ACHN (cell line): Measurements from ENCODE around the gene LTBP4.
A peak's percentile ranks its signal among the peaks of the same experiment; 100 is the strongest.
"Not testable (repeated sequence)": the region's sequence is repeated elsewhere in the genome, so short reads cannot be mapped to it uniquely, and the experiment has no call there.

Experiments
- DNase-seq: peaks from one replicate; pipeline ENCODE4 v3.0.0-alpha.2; 2015
- in situ Hi-C: cut with HindIII; loops from 2 replicates; pipeline ENCODE4 v1.10.0; 2017; ENCODE audit warnings: low sequenced_read_pairs, low pct_ligation_motif_present, low pct_unique_long_range_greater_than_20kb

The LTBP4 gene

DNA sequence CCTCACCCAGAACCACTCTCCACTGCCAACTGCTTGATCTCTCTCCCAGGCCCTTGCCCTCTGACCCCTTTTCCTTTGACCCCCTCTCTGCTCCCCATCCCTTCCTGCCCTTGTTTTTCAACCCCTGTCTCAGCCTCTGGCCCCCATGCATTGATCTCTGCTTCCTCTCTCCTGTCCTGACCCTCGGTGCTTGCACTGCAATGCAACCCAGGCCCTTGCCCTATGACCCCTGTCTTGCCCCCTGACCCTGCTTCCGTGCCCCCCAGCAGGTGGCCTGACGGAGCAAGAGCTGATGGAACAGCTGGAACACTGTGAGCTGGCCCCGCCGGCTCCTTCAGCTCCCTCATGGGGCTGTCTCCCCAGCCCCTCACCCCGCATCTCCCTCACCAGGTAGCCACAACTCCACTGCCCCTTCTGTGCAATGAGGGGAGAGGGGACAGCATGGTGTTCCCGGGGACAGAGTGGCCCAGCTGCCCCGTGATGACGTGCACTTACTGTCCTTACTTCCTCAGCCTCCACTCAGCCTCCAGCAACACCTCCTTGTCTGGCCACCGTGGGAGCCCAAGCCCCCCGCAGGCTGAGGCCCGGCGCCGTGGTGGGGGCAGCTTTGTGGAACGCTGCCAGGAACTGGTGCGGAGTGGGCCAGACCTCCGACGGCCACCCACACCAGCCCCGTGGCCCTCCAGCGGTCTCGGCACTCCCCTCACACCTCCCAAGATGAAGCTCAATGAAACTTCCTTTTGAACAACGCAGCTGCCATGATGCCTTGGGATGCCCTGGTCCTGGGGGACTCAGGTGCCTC lies 10.5 kb upstream of the LTBP4 start:
- in situ Hi-C loops: no loop called here
- DNase-seq: no peak

DNA sequence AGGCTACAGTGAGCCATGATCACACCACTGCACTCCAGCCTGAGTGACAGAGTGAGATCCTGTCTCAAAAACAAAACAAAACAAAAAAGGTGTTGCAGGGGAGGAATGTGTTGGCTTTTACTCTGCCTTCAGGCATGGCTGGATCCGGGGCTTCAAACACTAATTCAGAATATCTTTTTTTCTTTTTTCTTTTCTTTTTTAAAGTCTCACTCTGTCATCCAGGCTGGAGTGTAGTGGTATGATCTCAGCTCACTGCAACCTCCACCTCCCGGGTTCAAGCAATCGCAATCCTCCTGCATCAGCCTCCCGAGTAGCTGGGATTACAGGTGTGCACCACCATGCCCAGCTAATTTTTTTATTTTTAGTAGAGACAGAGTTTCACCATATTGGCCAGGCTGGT lies 9.4 kb upstream of the LTBP4 start:
- in situ Hi-C loops, DNase-seq: not testable (repeated sequence)

DNA sequence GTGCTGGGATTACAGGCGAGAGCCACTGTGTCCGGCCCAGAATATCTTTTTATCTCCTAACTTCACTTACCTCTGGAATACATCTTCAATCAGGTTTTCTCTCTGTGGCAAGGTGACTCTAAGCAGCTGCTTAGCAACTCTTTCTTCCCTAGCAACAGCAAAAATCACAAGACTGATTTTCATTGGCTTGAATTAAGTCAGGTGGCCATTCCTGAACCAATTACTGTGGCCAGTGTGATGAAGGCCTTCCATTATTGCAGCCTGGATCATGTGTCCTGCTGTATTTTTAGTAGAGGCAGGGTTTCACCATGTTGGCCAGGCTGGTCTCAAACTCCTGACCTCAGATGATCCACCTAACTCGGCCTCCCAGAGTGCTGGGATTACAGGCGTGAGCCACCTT lies 9.0 kb upstream of the LTBP4 start:
- in situ Hi-C loops: no loop called here
- peak; percentile 63 for DNase-seq

DNA sequence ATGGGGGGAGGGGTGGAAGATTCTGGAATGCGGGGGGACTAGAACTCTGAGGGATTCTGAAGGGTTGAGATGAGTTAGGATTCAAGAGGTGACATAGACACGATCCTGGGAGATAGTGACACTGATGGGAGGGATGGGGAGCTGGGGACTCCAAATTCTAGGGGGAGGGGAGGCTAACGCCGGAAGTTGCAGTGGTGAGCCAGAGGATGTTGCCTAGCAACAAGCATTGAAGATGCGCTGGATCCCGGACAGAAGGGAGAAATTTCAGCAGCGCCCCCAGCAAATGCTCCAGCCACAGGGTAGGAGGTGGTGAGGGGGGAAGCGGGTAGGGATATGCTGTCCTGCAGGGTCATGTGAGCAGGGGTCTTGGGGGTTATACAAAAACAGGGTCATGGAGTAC lies 6.9 kb upstream of the LTBP4 start:
- DNase-seq: no peak
- in situ Hi-C loops: no loop called here

DNA sequence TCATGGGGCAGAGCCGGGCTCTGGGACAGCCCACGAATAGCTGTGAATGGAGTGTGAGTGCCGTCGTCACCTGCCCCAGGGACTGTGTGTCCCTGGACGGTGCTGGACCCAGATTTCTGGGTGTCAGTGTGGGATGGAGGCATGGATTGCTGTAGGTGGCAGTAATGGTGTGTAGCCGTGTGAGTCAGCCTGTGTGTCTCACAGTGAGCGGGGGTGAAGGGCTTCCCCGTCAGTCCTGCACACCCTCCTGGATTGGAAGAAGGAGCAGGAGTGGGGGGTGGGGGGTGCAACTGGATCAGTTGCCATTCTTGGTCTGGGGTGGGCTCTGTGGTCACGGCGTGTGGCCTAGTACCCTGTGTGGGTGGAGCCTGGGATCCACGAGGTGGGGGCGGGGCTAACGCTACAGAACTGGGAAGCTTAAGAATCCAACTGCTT lies 6.5 kb upstream of the LTBP4 start:
- peak; percentile 60 for DNase-seq
- in situ Hi-C loops: no loop called here

DNA sequence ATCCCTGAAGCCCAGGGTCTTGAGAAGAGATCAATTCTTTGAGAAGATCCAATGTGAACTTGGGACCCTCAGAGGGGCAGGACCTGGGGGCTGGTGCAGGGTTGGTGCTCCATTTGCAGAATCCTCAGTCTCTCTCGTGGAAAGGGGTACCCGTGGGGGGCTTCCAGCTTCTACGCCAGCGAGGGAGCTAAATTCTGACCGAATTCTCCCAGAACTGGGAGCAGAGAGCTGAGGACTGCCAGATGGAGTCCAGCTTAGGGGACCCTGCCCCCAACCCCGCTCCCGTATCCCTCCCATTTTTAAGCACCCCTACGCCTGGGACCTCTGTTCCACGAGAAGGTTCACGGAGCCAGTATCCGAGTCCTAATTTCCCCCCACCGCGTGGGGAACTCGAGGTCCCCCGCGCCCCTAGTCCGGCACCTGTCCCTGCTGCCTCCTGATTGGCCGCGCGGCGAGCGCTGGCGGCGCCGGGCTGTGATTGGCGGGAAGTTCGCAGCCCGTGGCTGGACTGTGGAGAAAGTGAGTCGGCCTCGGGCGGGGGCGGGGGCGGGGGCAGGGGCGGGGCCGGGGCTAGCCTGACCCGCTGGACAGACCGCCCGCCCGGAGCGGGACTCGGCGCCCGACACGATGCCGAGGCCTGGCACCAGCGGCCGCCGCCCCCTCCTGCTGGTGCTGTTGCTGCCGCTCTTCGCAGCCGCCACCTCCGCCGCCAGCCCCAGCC lies 4.4 kb upstream of the LTBP4 start:
- DNase-seq: peak; percentile 75
- in situ Hi-C loops: no loop called here

DNA sequence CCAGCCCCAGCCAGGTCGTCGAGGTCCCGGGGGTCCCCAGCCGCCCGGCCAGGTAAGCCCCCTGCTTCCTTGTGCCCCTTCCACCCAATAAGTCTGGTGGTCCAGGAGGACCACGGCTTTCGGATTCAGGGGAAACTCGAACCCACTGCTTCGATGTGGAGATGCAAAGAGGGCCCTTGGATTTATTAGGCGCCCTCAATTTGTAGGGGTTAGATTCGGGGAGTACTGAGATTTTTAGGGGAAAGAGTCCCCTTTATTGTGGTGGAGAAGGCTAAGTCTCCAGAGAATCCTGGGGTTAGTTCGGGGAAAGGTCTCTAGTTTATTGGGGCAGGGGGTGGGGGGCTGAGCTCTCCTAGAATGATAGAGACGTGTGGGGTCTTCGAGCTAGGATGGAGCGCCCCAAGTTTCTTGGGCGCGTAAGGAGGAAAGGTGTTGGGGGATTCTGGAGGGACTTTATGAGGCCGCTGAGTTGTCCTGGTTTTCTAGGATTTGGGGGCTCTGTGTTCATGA lies 3.8 kb upstream of the LTBP4 start:
- in situ Hi-C loops: no loop called here

DNA sequence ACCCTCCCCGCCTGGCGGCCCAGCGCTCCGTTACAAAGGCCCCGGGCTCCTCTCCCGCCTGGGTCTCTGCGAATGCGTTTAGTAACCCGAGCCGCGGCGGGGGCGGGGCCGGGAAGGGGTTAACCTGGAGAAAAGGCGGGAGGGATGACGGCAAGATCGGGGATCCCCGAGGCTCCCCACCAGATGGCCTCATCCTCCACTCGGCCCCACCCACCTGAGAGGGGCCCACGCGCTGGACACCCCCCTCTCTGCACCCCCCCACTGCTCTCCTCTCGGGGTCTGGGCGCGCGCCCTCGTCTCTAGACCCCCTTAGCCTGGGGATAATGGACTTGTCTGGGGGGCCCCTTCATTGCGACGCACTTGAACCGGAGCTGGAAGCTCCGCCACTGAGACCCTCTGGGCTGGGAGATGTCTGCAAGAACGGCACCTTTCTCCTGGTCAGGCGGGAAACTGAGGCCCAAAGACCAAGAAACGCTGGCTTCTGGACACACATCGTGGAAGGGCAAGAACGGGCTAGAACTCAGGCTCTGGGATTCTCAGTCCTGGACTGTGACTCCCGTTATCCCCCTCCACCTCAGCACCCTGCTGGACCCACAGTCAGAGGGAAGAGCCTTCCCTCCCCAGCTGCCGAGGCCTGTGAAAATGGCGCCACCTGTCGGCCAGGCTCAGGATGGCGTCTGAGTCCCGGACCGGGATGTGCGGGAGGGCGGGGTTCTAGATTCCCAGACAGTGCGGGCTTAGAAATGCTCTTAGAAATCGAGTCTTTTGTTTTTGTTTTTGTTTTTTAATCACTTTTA lies 2.9 kb upstream of the LTBP4 start:
- in situ Hi-C loops: no loop called here
- peak; percentile 87 for DNase-seq

More for the DNA sequence above, 3.8 kb upstream of the LTBP4 start:
- DNase-seq: no peak

DNA sequence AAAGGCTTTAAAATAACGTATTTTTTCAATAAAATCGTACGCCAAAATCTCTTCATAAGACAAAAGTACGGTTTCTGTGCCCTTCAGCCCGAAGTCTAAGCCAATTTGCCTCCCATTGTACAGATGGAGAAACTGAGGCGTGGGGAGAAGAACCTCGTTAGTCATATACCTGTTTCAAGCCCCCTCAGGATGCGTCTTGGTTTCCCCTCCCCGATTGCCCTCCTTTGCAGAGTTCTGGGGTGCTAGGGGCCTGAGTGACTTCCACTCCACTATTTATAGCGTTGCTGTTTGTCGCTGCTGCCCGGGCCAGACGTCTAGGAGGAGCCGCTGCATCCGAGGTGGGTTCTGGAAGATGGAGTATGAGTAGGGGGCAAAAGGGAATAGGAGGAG lies 2.3 kb upstream of the LTBP4 start:
- in situ Hi-C loops: no loop called here
- no peak for DNase-seq

DNA sequence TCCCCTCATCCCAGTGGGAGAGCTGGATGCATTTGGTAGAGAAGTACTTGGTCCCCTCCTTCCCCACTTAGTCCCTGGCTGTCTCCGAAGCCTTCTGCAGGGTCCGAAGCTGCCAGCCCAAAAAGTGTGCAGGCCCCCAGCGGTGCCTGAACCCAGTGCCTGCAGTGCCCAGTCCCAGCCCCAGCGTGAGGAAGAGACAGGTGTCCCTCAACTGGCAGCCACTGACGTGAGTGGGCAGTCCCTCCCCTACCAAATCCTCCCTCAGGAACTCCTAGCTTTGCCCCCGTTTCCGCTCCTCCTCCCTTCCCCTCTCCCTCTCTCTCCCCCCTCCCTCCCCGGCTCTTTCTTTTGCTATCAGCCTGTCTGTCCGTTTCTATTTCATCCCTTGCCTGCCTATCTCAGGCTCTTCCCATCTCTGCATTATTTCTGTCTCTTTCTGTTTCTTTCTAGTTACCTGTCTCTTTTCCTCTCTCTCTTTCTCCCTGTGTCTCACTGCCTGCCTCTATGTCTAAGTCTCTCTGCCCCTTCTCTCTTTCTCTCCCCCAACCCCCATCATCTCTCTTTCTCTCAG lies 1.8 kb upstream of the LTBP4 start:
- in situ Hi-C loops: no loop called here
- DNase-seq: no peak

DNA sequence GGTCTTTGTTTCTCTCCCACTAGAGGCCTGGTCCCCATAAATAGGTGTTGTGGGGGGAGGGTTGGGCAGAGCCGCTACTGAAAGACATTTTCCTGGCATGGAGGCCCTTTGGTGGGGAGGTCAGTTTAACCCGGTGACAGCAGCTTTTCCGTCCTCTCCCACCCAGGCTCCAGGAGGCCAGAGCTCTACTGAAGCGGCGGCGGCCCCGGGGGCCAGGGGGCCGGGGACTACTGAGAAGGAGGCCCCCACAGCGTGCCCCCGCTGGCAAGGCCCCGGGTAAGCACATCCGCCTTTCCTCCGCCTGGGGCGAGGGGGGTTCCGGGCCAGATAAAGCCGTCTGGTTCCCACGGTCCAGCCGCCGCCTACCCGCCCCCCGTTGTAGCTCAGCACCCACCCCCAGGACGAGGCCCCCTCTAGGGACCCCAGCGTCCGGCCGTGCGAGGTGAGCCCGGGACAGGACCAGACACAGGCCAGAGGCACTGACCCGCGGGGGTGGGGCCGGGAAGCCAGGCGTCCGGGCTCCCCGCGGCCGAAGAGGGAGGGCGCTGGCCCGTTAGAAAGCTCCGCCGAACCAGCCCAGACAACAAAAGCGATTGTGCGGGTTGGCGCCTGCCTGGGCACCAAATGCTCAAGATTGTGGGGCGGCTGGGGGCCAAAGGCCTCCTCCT lies 1.1 kb upstream of the LTBP4 start:
- DNase-seq: no peak

DNA sequence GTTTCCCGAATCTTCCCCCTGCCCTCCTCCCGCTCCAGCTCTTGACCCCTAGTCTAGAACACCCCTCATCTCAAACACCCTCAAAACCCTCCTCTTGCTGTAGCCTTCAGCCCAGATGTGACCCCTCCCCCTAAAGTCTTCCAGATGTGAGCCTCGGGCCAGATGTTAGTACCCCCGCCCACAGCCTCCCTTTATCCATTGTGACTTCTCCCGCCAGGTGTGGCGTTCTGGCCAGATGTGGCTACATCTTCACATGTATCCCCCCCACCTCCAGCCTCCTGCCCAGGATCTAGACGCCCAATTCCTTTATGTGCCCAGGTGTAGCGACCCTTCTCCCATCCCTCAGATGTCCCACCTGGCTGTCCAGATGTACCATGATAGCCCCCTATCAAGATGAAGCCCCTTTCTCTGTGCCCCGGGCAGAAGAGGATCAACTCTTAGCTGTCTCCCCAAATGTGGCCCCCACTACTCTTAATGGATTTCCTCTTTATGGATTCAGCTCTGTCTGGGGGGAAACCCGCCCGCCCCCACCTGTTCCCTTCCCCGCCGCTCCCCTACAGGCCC lies 517 bp upstream of the LTBP4 start:
- in situ Hi-C loops: no loop called here
- DNase-seq: no peak

More for the DNA sequence above, 1.1 kb upstream of the LTBP4 start:
- in situ Hi-C loops: no loop called here

DNA sequence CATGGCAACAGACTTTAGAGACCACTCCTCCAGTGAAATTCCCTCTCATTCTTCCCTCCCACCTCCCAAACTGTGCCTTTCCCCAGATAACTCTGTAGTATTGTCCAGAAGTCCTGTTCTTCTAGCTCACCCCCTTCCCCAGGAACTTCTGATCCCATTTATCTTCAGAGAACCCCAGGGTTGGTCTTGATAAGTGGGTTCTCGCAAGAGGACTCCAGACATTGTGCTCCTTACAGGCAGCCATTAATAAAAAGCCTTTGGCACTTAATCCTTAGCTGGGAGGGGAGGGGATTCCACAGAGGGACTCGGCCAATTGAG lies 1.9 kb downstream of the LTBP4 start:
- in situ Hi-C loops: no loop called here
- no peak for DNase-seq

DNA sequence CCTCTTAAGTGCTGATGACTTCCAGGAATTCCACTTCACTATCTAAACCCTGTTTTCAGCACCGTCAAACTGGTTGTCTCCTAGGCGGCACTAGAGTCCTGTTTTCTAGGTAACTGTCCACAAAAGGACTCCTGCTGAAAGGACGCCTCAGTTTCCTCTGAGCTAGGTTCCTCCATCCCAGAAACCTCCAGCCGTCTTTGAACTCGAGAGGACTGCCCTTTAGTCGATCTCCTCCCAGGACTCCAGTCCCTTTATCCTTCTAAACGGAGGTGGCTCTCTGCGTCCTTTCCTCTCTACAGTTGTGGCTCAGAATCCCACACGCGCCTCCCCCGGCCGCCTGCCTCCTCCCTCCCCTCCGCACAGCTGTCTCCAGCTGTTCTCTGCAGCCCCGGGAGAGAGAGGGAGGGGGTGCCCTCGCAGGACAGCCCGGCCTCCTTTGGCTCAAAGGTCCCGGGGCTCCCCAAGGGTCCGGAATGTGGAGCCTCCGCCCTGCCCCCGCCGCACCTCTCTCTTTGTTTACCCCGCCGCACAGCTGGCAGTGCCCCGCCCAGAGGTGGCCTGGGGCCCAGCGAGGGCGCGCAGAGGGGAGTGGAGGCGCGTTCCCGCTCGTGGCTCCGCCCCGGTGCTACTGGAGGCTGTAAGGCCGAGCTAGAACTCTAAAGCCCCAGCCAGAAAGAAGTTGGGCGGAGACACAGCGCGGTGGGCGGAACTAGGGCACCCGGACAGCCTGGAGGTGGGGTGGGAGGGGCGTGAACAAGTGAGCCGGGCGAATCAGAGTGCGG lies 2.4 kb downstream of the LTBP4 start:
- peak; percentile 95 for DNase-seq
- in situ Hi-C loops: no loop called here

DNA sequence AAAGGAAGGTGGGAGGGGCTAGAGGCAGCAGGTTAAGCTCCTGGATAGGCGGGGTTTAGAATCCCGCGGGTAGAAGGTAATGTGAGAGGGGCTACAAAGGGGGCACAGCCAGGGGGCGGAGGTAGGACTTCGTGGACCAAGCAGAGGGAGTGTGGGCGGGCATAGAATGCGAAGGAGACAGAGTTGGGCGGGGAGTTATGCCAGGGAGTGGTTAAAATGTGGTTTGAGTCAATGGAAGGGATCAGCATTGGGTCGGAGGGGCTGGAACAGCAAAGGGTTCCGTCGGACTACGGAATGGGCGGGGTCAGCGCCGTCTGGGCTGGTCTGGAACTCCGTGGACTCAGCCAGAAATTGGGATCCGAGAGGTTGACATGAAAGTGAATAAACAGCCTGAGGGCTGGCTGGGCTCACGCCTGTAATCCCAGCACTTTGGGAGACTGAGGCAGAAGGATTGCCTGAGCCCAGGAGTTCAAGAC lies 3.0 kb downstream of the LTBP4 start:
- in situ Hi-C loops: no loop called here
- DNase-seq: no peak

DNA sequence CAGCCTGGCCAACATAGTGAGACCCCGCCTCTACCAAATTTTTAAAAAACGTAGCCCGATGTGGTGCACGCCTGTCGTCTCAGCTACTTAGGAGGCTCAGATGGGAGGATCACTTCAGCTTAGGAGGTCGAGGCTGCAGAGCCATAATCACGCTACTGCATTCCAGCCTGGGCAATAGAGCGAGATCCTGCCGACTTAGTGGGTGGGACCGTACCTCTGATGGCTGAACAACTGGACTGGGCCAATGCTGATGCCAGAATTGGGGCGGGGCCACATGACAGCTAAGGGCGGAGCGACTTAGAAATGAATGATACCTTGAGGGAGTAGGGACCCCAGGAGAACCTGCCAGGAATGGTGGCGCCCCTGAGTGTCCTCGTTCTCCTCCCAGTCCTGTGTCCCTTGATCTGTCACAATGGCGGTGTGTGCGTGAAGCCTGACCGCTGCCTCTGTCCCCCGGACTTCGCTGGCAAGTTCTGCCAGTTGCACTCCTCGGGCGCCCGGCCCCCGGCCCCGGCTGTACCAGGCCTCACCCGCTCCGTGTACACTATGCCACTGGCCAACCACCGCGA lies 3.6 kb downstream of the LTBP4 start:
- DNase-seq: no peak
- in situ Hi-C loops: no loop called here
